GM18858 (cell line): ENCODE measurements around the gene INTS14.
"Not testable (repeated sequence)": the region's sequence is repeated elsewhere in the genome, so short reads cannot be mapped to it uniquely, and the experiment has no call there.

Source experiments
- ATAC-seq: cut with Tn5 transposase; IDR thresholded peaks from one replicate; pipeline ENCODE4 v1.9.1; 2021; ENCODE audit not compliant: unreplicated experiment

Gene INTS14

DNA sequence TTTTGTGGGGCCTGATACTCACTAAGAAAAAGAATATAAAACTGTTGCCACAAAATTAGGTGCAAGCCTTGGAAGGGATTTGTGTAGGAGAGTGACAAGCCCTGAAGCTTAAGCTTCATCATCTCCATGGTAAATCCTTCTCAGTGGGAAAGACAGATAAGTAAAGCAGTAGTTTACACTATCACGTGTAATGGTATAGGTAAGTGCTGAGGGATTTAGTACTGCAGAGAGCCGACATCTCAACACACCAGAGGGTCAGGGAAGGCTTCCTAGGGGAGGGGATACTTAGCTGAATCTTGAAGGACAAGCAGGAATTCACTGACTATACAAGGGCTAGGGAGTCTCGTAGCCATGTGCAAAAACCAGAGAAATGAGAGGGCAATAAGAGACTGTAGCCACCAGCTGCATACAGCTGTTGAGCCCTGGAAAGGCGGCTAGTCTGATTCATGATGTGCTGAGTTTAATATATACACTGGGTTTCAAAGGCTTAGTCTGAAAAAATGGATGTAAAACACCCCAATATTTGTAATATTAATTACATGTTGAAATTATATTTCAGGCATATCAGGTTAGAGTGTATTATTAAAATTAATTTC lies 21.9 kb upstream of the INTS14 start:
- no peak for ATAC-seq

DNA sequence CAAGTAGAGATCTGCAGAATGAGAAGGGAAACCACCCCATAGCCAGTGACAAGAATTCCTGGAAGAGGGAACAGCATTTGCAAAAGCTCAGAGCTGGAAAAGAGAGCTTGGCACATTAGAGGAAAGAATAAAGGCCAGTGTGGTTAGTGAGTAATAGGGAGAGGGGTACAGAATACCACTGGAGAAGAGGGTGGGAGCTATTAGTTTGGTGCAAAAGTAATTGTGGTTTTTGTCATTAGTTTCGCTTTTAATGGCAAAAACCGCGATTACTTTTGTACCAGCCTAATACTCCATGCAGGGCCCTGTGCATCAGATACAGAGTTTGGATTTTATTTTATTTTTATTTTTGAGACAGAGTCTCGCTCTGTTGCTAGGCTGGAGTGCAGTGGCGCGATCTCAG lies 20.6 kb upstream of the INTS14 start:
- ATAC-seq, result peak; percentile 46

DNA sequence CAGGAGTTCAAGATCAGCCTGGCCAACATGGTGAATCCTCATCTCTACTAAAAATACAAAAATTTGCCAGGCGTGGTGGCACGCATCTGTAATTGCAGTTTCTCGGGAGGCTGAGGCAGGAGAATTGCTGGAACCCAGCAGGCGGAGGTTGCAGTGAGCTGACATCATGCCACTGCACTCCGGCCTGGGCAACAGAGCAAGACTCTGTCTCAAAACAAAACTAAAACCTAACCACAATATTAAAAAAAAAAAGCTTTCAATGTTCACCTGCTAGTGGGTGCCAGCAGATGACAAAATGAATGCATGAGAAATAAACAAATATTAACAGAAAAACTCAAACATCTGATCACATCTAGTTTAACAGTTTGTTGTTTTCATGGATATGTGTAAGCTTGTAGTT lies 19.8 kb upstream of the INTS14 start:
- peak; percentile 47 for ATAC-seq

DNA sequence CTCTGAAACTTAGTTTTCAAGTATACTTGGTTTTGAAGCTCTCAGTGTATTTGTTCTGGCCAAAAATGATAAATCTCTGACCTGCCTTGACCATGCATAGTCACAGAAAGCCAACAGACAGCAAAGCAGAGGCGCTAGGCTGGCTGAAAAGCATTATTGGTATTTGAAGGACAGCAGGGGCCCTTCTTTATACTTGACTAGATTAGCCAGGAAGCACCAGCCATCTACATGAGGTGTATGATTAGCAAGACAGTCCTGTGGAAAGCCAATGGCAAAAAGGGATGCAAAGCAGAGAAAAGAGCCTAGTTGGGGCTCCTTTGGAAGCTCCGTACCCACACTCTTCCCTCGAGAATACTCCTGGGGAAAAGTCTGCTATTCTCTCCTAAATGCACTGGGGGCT lies 18.6 kb upstream of the INTS14 start:
- ATAC-seq, result no peak

DNA sequence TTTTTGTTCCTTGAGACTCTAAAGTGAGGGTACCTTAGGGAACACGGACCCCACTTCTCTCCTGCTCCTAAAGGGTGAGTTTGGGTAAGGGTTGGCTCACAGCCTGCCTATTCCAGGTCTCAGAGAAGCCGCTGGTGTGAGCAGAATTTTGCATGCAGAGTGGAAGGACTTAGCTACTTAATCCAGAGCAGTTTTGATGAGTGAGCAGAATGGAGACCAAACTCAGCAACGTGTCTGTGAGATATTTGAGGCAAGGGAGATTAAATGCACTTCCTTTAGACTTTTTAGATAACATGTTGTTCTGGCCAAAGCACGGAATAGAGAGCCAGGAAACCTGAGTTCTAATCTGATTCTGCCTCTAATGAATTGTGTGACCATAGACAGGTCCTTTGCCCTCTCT lies 15.9 kb upstream of the INTS14 start:
- no peak for ATAC-seq

DNA sequence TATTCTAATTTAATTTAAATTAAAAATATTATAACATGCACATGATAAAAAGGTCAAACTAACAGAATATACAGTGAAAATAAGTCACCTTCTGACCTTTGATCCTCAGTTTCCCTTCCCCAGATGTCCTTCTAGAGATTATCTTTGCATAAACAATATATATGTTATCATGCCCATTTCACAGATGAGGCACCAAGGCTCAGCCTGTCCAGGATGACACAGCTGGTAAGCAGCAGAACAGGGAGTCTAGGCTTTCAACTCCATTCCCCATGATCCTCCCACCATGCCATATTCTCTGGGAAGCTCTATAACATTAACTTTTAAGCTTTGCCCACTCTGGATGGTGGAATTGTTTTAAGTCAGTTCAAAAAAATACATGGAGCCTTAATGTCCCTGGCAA lies 12.2 kb upstream of the INTS14 start:
- ATAC-seq, result no peak

DNA sequence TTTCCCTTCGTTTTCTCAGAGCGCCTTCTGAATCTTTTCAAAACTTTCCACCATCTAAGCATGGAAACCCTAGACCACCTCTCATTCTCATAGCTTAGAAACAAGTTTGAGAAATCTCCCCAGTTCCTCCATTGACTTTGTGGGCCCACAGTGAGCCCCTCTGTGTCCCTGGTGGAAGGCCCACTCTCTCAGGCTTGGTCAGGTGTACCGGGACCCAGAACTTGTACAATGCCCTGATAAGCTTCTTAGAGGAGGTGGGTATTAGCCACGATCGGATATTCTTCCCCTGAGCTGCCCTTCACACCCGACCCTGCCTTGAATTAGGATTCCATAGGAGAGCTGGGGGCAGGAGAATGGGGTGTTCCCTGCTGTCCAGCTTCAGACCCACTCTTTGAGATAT lies 10.7 kb upstream of the INTS14 start, which contains the start of gene SLC24A1:
TSS of gene SLC24A1 (plus strand) at position 301 of the 400 bp plus-strand sequence. CDS start 2,143 bp downstream, outside the sequence.
- no peak for ATAC-seq

DNA sequence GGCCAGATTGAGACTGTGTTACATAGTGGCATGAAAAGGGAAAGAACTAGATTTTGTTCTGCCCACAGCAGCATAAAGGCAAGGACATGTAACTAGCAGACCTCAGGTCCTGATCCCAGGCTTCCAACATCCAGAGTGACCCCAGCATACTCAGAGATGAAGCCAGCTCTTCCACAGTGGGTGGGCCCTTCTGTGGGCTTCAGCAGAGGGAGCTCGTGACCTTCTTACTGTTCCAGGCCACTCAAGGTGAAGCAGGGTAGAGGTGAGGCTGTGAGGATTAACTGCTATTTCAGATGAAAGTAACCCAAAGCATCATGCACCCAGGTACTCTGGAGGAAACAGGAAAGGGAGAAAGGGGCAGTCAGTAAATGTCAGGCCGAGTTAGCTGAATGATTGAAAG lies 9.9 kb upstream of the INTS14 start:
- no peak for ATAC-seq

DNA sequence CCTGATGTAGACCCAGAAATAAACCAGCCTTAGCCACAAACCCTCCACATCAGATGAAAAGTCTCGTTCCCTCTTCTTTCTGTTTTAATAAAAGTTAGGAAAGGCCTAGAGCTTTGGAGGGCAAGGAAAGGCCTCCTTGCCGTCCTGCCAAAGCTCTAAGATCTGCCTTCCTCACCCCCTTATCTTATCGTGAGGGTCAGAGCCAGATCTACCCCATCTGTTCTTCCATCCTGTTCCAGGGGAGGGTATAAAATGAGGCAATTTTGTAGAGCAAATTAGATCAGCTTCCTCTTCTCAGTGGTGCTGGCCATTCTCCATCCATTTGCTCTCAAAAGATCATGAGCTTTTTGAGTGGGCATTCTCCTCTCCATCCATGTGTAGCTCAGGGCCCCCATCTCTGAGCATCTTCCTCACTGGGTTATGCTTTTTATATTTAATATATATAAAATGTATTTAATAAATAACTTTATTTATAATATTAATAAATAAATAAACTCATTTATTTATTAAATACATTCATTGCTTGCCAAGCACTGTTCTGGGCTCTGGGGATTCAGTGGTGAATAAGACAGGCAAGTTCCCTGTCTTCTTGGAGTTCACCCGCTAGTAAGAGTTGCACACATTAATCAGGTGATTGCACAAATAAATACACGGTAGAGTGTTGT lies 8.8 kb upstream of the INTS14 start:
- no peak for ATAC-seq

DNA sequence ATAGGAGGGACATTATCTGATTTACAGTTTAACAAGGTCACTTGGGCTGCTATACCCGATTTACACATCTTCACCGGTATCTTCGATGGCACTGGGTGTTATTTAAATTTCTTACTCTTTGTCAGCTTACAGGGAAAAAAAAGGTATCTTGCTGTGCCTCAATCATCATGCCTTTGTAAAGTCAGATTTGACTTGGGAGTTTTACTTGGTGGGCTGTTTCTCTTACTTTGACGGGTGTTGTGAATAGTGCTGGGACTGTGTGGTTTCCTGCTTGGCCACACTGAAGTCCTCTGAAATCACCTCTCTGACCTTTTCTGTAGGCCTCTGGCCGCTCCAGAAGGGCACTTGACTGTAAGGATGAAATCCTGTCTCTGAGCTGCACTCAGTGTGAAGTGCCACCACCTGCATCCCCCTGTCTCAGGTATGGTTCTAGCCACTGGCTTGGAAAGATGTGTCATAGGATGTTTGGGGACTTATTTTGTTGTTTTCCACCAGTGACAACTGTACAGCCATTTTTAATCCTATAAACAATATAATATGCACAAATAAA lies 7.7 kb upstream of the INTS14 start:
- ATAC-seq, result no peak

DNA sequence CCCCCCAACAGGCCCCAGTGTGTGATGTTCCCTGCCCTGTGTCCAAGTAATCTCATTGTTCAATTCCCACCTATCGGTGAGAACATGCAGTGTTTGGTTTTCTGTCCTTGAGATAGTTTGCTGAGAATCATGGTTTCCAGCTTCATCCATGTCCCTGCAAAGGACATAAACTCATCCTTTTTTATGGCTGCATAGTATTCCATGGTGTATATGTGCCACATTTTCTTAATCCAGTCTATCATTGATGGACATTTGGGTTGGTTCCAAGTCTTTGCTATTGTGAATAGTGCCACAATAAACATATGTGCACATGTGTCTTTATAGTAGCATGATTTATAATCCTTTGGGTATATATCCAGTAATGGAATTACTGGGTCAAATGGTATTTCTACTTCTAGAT lies 5.0 kb upstream of the INTS14 start:
- not testable (repeated sequence) for ATAC-seq

DNA sequence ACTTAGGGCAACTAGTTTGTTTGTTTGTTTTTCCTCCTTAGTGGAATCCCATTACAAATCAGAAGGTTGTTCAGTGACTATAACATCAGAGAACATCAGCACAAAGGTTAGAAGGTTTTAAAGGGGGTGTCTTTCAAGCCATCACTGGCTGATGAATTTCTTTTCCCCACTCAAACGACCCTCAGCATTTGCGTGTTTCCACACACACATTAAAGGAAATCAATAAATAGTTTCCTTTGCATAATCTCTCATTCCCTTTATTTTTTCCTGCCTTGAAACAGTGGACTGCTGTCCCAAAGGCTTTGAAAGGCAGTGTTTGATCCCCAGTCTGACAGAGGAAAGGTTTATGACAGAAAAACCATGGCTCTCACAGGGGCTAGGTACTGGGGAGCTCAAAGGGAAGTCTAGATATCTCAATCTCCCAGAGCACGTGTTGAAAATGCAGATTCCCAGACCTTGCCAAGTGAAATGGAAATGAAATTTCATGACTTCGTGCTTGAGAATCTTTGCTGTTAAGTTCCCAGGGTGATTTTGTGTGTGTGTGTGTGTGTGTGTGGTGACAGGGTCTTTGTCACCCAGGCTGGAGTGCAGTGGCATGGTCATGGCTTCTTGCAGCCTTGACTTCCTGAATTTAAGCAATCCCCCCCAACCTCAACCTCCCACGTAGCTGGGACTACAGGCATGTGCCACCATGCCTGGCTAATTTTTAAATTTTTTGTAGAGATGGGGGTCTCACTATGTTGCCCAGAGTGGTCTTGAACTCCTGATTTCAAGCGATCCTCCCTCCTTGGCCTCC lies 2.2 kb upstream of the INTS14 start:
- no peak for ATAC-seq

DNA sequence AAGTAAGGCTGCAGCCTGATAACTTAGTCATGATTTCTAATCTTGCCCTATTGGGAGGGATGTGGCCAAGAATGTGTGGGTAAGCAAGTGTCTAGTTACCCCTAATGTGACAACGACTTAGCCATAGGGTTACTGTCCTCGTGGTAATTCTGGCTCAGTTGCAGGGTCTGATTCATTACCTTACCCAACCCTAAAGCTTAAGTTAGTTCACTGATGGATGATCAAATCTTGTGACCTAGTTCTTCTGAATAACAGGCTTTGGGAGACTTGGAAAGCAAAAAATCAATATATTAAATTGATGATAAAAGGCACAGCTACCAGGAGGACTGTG lies 1.6 kb upstream of the INTS14 start:
- no peak for ATAC-seq

DNA sequence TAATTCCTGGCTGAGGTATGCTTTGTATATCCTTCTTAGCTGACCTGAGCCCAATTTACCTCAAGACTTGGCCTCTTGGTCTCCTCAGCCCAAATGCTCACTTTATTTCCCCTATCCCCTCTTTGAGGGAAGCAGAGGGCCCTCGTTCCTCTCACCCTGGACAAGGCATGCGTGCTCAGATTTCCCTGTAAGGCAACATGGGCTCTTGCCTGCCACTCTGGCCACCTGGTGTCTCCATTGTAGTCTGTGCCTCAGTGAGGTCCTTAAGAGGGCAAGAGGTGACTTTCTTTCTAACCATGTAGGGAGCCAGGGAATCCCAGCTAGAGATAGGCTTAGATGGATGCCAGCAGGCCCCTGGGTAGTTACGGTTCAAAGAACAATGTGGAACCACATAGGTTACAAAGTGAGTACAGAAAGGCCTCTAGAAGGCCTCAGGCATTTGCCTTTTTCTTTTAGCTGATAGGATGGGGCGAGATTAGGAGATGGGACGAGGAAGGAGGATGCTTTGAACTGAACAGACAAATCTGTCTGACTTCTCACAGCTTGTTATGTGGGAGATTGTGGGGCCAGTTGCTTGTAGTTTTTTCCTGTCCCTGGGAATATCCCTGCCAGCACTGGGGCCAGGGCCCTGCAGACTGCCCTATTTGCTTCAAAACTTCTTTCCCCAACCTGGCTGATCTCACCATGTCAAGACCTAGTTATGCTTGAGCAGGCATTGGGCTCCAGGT lies 1.1 kb upstream of the INTS14 start:
- no peak for ATAC-seq

DNA sequence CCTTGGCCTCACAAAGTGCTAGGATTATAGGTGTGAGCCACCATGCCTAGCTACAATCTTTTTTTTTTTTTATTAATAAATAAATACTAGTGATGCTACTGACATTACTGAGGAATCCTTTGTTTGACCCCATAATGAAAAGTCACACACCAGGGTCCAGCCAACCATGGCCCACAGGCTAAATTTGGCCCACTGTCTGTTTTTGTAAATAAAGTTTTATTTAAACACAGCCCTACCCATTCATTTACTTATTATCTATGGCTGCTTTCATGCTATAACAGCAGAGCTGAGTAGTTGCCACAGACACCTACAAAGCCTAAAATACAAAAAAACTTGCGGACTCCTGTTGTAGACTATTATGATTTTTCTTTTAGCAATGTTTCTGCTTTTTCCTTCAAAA lies 7.4 kb downstream of the INTS14 start:
- ATAC-seq, result no peak

DNA sequence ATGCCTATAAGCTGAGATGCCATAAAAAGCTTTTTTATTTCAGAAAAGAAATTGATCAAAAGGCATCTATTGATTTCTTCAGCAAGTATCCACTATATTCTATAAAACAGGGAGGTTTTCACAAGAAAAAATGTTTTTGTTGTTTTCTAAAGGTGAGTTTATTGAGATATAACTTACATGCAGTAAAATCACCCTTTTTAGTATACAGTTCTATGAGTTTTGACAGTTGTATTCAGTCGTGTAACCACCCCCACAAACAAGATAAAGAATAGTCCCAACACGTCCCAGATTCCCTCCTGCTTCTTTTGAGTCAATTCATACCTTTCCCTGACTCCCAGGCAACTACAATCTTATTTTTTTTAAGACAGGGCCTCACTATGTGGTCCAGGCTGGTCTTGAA lies 7.8 kb downstream of the INTS14 start:
- ATAC-seq, result no peak

DNA sequence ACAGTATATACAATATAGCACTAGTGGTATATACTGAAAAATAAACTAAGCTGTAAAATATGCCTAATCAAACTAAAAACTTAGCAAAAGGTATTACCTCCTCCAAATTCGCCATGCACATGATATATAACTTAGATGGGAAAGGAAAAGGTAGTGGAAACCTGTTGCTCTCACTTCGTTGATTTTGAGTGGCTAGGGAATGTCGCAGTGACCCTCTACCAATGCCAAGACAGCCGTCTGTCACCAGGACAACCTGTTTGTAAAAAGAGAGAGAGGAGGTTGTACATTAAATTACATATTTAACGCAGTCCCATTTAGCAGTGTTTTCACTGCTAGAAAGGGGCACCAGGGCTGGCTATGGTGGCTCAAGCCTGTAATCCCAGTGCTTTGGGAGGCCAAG lies 11.3 kb downstream of the INTS14 start:
- no peak for ATAC-seq

DNA sequence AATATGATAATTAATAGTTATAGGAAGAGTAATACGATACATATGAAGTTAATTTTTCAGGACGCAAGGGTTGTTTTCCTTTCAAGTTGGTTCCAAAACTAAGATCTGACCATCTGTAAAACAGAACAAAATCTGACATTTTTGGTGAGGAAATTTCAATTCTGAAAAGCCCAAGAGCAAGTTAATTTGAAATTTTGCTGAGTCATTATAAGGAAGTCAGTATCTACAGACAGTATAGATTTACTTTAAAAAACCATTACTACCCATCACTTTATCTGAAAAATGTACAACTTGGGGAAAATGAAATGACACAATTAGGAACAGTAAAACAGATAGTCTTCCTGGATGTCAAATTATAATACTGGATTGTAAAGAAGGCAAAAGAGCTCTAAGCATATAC lies 12.5 kb downstream of the INTS14 start:
- ATAC-seq, result no peak

DNA sequence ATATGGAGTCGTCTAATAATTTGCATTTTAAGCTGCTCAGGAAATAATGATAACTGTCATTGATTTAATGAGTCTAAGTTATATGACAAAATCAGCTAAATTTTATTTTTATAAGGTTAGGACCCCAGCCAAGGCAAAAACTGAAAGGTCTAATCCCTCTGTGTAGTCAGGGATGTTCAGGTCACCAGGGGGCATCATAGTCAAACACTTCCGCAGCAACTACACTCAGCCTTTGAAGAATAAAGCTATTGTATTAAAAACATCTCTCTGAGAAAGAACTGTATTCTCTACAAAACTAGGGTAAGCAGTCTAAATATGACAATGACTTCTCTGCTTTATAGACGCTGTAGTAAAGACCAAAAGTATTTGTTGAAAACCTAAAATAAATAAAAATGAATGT lies 15.0 kb downstream of the INTS14 start:
- no peak for ATAC-seq

DNA sequence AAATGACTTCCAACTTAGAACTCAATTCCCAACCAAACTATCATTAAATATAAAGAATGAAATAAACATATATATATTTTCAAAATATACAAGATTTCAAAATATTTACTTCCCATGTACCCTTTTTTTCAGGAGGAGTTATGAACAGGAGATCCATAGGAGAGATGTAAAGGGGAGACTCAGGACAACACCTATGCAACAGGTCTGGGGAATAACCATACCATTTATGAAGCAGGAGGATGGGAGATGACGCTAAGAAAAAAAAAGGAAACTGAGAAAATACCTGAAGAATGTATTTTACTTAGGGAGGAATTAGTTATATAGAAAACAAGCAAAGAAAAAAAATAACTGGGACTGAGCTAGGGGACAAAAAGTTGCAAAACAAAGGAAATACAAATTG lies 23.8 kb downstream of the INTS14 start:
- ATAC-seq, result no peak

DNA sequence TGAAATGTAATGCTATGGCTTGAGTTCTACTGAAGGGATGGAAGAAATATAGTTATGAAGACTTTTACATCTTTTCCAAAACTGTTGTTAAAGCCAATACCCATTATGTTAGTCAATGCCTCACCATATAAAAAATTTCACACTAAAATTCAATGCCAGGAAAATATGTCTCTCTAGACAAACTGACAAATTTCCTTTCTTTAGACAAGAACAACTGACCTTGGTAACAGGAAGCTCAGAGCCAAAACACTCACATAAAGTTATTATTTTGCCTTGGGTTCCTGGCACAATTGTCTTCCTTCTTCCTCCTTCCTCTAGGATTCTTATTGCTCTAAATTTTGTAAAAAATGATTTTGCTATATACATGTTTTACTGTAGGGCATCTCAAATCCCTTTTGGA lies 26.7 kb downstream of the INTS14 start:
- no peak for ATAC-seq
